Fibroblast of lung (primary cell): ENCODE measurements around the gene DNAH3.

ENCODE experiments used
- EZH2 ChIP-seq: IDR thresholded peaks from 2 replicates; pipeline ENCODE4 v1.5.1; 2012; ENCODE audit warnings: low read length, control low read depth, mild to moderate bottlenecking; ENCODE audit errors: missing control alignments
- TF ChIP-seq, protein P1 (sequence below), 2 donors: IDR thresholded peaks in 1 of 2; conservative IDR thresholded peaks in 1 of 2; 1 replicate in 1 of 2; 2 replicates in 1 of 2; pipeline ENCODE4 v1.5.1; 2011 to 2012; ENCODE audit warnings: low read length in 2 of 2, control low read depth in 1 of 2, inconsistent platforms in 1 of 2, low read depth in 1 of 2, mild to moderate bottlenecking in 1 of 2

DNA sequence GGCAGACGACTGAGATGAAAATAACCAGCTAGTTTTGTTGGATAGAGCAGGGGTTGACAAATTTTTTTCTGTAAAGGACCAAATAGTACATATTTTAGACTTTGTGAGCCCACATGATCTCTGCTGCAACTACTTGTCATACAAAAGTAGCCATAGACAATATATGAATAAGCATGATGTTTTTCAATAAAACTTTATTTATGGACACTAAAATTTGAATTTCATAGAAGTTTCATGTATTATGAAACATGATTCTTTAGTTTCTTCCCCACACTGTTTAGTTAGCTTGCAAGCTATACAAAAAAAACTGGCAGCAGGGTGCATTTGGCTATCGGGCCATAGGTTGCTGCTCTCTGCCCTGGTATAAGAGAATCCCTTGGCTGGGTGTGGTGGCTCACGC is 193.5 kb downstream of the DNAH3 start:
- TF ChIP-seq, protein P1, sequence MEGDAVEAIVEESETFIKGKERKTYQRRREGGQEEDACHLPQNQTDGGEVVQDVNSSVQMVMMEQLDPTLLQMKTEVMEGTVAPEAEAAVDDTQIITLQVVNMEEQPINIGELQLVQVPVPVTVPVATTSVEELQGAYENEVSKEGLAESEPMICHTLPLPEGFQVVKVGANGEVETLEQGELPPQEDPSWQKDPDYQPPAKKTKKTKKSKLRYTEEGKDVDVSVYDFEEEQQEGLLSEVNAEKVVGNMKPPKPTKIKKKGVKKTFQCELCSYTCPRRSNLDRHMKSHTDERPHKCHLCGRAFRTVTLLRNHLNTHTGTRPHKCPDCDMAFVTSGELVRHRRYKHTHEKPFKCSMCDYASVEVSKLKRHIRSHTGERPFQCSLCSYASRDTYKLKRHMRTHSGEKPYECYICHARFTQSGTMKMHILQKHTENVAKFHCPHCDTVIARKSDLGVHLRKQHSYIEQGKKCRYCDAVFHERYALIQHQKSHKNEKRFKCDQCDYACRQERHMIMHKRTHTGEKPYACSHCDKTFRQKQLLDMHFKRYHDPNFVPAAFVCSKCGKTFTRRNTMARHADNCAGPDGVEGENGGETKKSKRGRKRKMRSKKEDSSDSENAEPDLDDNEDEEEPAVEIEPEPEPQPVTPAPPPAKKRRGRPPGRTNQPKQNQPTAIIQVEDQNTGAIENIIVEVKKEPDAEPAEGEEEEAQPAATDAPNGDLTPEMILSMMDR (conservative IDR thresholded peaks at IDR 0.05 in 1 of 2, IDR thresholded peaks at IDR 0.05 in 1 of 2; ENCODE audit: low read depth in 1 of 2, low read length in 2 of 2) = no peak
- no peak for TF ChIP-seq EZH2
